Large intestine (tissue), 3 donors: ENCODE results near the gene CHD2. TPM values are rescaled to one million over a fixed set of nuclear protein-coding genes. Genes with fewer than 3 reads are reported as not detected.
"Not testable (repeated sequence)": the region's sequence is repeated elsewhere in the genome, so short reads cannot be mapped to it uniquely, and the experiment has no call there.

Experiments
- DNase-seq, 2 donors: peaks; one replicate each; pipeline versions ENCODE4 v3.0.0 to v3.0.0-alpha.2; 2013
- H3K27ac ChIP-seq: one replicate; pipeline ENCODE4 v1.5.1; 2013; ENCODE audit warnings: low read length
- H3K27me3 ChIP-seq: 2 replicates; pipeline ENCODE4 v1.6.1; 2013; ENCODE audit warnings: low read length; ENCODE audit not compliant: control insufficient read depth, insufficient read depth
- H3K36me3 ChIP-seq: 2 replicates; pipeline ENCODE4 v1.6.1; 2013; ENCODE audit warnings: low read length; ENCODE audit not compliant: control insufficient read depth, insufficient read depth
- H3K4me1 ChIP-seq: one replicate; pipeline ENCODE4 v1.6.1; 2013; ENCODE audit warnings: low read length; ENCODE audit not compliant: control insufficient read depth, insufficient read depth
- H3K4me3 ChIP-seq: one replicate; pipeline ENCODE4 v1.5.1; 2013; ENCODE audit warnings: low read length
- H3K9me3 ChIP-seq: one replicate; pipeline ENCODE4 v1.6.1; 2013; ENCODE audit warnings: mild to moderate bottlenecking, low read depth, low read length, moderate library complexity; ENCODE audit not compliant: control insufficient read depth
- WGBS: methylation state at CpG from one replicate; pipeline ENCODE4 v1.1.5; 2013; ENCODE audit warnings: low lambda C conversion rate; ENCODE audit not compliant: insufficient coverage; 5-methylcytosine and 5-hydroxymethylcytosine counted together
- polyA plus RNA-seq: library from polyadenylated mRNA; unstranded; fragments of 120-200 nt; gene quantifications from one replicate; pipeline ENCODE4 v1.2.1, GENCODE V29; 2013

CHD2 gene
- polyA plus RNA-seq, 1 donor = 75.7 TPM

- Histone ChIP-seq H3K27ac (no peak overlapping the region), H3K9me3 (no peaks in the 10 kb centered on the region), H3K4me1 (no peaks in the 10 kb centered on the region), H3K27me3 (no peaks in the 10 kb centered on the region), H3K4me3 (no peak overlapping the region), H3K36me3 (peaks cover 59% of the 10 kb centered on the region)
- DNase-seq = no peak
- no CpG with 5 or more reads among the region's 10 CpGs for WGBS
Measured at GRCh38 chr15:93027413-93027812, 127.3 kb downstream of the CHD2 start.

- Histone ChIP-seq H3K4me1 (no peaks in the 10 kb centered on the region), H3K4me3 (no peak overlapping the region), H3K27ac (no peak overlapping the region), H3K9me3 (no peaks in the 10 kb centered on the region), H3K27me3 (no peaks in the 10 kb centered on the region), H3K36me3 (peaks cover 51% of the 10 kb centered on the region)
- WGBS = no CpG with 5 or more reads among the region's 13 CpGs
- no peak for DNase-seq
Measured at GRCh38 chr15:93028111-93028631, 128.0 kb downstream of the CHD2 start.

GRCh38 chr15:93028632-93029213 is 128.6 kb downstream of the CHD2 start:
- Histone ChIP-seq H3K27me3 (no peaks in the 10 kb centered on the region), H3K9me3 (no peaks in the 10 kb centered on the region), H3K4me3 (no peak overlapping the region), H3K27ac (no peak overlapping the region), H3K36me3 (peaks cover 47% of the 10 kb centered on the region), H3K4me1 (no peaks in the 10 kb centered on the region)
- no CpG with 5 or more reads among the region's 21 CpGs for WGBS
- DNase-seq = no peak

- no peaks in the 10 kb centered on the region for H3K4me1 ChIP-seq
- H3K4me3 ChIP-seq = no peak overlapping the region
- DNase-seq = no peak
- peaks cover 41% of the 10 kb centered on the region for H3K36me3 ChIP-seq
- WGBS = no CpG with 5 or more reads among the region's 17 CpGs
- H3K27ac ChIP-seq = no peak overlapping the region
- no peaks in the 10 kb centered on the region for H3K27me3 ChIP-seq
- H3K9me3 ChIP-seq = no peaks in the 10 kb centered on the region
Measured at GRCh38 chr15:93029214-93029835, 129.2 kb downstream of the CHD2 start.

GRCh38 chr15:93029836-93030429 is 129.8 kb downstream of the CHD2 start:
- DNase-seq = no peak
- no peak overlapping the region for H3K27ac ChIP-seq
- no peaks in the 10 kb centered on the region for H3K4me1 ChIP-seq
- no peak overlapping the region for H3K4me3 ChIP-seq
- no peaks in the 10 kb centered on the region for H3K27me3 ChIP-seq
- no CpG with 5 or more reads among the region's 12 CpGs for WGBS
- no peaks in the 10 kb centered on the region for H3K9me3 ChIP-seq
- H3K36me3 ChIP-seq = peaks cover 35% of the 10 kb centered on the region

- WGBS = no CpG with 5 or more reads among the region's 20 CpGs
- no peaks in the 10 kb centered on the region for H3K4me1 ChIP-seq
- no peak overlapping the region for H3K27ac ChIP-seq
- DNase-seq = peak in 1 of 2 donors; percentile 45
- H3K27me3 ChIP-seq = no peaks in the 10 kb centered on the region
- H3K9me3 ChIP-seq = no peaks in the 10 kb centered on the region
- H3K4me3 ChIP-seq = no peak overlapping the region
- H3K36me3 ChIP-seq = peaks cover 29% of the 10 kb centered on the region
Measured at GRCh38 chr15:93030430-93031102, 130.4 kb downstream of the CHD2 start.

GRCh38 chr15:93031103-93031464 is 131.0 kb downstream of the CHD2 start:
- Histone ChIP-seq H3K27me3 (no peaks in the 10 kb centered on the region), H3K27ac (no peak overlapping the region), H3K4me3 (no peak overlapping the region), H3K36me3 (peaks cover 24% of the 10 kb centered on the region), H3K4me1 (no peaks in the 10 kb centered on the region), H3K9me3 (no peaks in the 10 kb centered on the region)
- no CpG with 5 or more reads among the region's 9 CpGs for WGBS
- DNase-seq = no peak

- H3K4me3 ChIP-seq, DNase-seq, H3K27me3 ChIP-seq, H3K9me3 ChIP-seq, H3K4me1 ChIP-seq, H3K27ac ChIP-seq: not testable (repeated sequence)
- H3K36me3 ChIP-seq = peaks cover 17% of the 10 kb centered on the region
- whole genome bisulfite sequencing = no CpG with 5 or more reads among the region's 44 CpGs
Measured at GRCh38 chr15:93031557-93032384, 131.6 kb downstream of the CHD2 start.

GRCh38 chr15:93032515-93033206 is 132.5 kb downstream of the CHD2 start:
- H3K27ac ChIP-seq, H3K9me3 ChIP-seq, DNase-seq, H3K36me3 ChIP-seq, H3K27me3 ChIP-seq, H3K4me3 ChIP-seq, H3K4me1 ChIP-seq: not testable (repeated sequence)
- no CpG with 5 or more reads among the region's 21 CpGs for WGBS
